Ascending aorta (tissue), 2 donors: ENCODE data around the gene ERAL1. TPM values are rescaled to one million over a fixed set of nuclear protein-coding genes. Genes with fewer than 3 reads are reported as not detected.
"Not testable (repeated sequence)": the region's sequence is repeated elsewhere in the genome, so short reads cannot be mapped to it uniquely, and the experiment has no call there.

ENCODE experiments used
- DNase-seq, 2 donors: peaks; one replicate each; pipeline ENCODE4 v3.0.0-alpha.2; 2019; ENCODE audit warnings: low spot score in 2 of 2
- H3K27ac ChIP-seq, 2 donors: fragments of 200-600 bp; sonication (generic); one replicate each; pipeline ENCODE4 v1.5.1; 2016 to 2017; ENCODE audit warnings: mild to moderate bottlenecking in 1 of 2
- H3K27me3 ChIP-seq: fragments of 200-600 bp; sonication (generic); one replicate; pipeline ENCODE4 v1.5.1; 2017
- H3K36me3 ChIP-seq, 2 donors: fragments of 200-600 bp; sonication (generic); one replicate each; pipeline ENCODE4 v1.5.1; 2016
- H3K4me1 ChIP-seq, 2 donors: fragments of 200-600 bp; sonication (generic); one replicate each; pipeline ENCODE4 v1.5.1; 2016 to 2017; ENCODE audit warnings: mild to moderate bottlenecking in 1 of 2
- H3K4me3 ChIP-seq, 2 donors: fragments of 200-600 bp; sonication (generic); one replicate each; pipeline ENCODE4 v1.5.1; 2016 to 2017; ENCODE audit warnings: mild to moderate bottlenecking in 1 of 2
- H3K9me3 ChIP-seq, 2 donors: fragments of 200-600 bp; sonication (generic); one replicate each; pipeline ENCODE4 v1.5.1; 2016
- CTCF ChIP-seq, 3 experiments: fragments of 200-600 bp in 2 of 3; fragments of 450-650 bp in 1 of 3; sonication (generic) in 2 of 3; IDR thresholded peaks; one replicate each; pipeline ENCODE4 v1.5.1; 2016 to 2019; ENCODE audit warnings: antibody characterized with exemption in 3 of 3, mild to moderate bottlenecking in 1 of 3, moderate library complexity in 1 of 3
- intact Hi-C: fragments of 100-400 bp; cut with DNase I; formaldehyde crosslinking; loops from one replicate; pipeline ENCODE4 v1.15.1; 2023
- total RNA-seq: library from RNA; depleted of rRNA; stranded (reverse); fragments of >200 nt; gene quantifications from one replicate; pipeline ENCODE4 v1.1.0, GENCODE V29; 2016

The ERAL1 gene
- total RNA-seq, 1 donor from 2014 or later, result 5.7 TPM

GRCh38 chr17:28888832-28889231 lies 34.0 kb downstream of the ERAL1 start:
- no peak overlapping the region for H3K4me3 ChIP-seq
- H3K4me1 ChIP-seq, result peaks cover 3 to 19% of the 10 kb centered on the region in 2 donors
- DNase-seq, result no peak
- TF ChIP-seq CTCF (IDR thresholded peaks at IDR 0.05), result no peak
- no peaks in the 10 kb centered on the region for H3K9me3 ChIP-seq
- H3K27me3 ChIP-seq, result no peaks in the 10 kb centered on the region
- H3K27ac ChIP-seq, result no peak overlapping the region
- intact Hi-C loops, result no loop called here
- peaks cover 34 to 42% of the 10 kb centered on the region in 2 donors for H3K36me3 ChIP-seq

- intact Hi-C loops, result no loop called here
- no peak for TF ChIP-seq CTCF (IDR thresholded peaks at IDR 0.05)
- peak overlapping the region in 1 of 2 donors; percentile 16 for H3K27ac ChIP-seq
- DNase-seq, result no peak
- peaks cover 3 to 22% of the 10 kb centered on the region in 2 donors for H3K4me1 ChIP-seq
- H3K9me3 ChIP-seq, result no peaks in the 10 kb centered on the region
- H3K27me3 ChIP-seq, result no peaks in the 10 kb centered on the region
- no peak overlapping the region for H3K4me3 ChIP-seq
- peaks cover 23 to 31% of the 10 kb centered on the region in 2 donors for H3K36me3 ChIP-seq
These were observed 35.2 kb downstream of the ERAL1 start for GRCh38 chr17:28889996-28890395.

GRCh38 chr17:28891201-28891600 lies 36.4 kb downstream of the ERAL1 start:
- H3K4me1 ChIP-seq, result peaks cover 3 to 32% of the 10 kb centered on the region in 2 donors
- no peak overlapping the region for H3K4me3 ChIP-seq
- H3K36me3 ChIP-seq, result peaks cover 11 to 19% of the 10 kb centered on the region in 2 donors
- no peak for DNase-seq
- peak overlapping the region in 1 of 2 donors; percentile 84 for H3K27ac ChIP-seq
- TF ChIP-seq CTCF (IDR thresholded peaks at IDR 0.05), result no peak
- no peaks in the 10 kb centered on the region for H3K27me3 ChIP-seq
- intact Hi-C loops, result no loop called here
- no peaks in the 10 kb centered on the region for H3K9me3 ChIP-seq

- Histone ChIP-seq H3K9me3 (no peaks in the 10 kb centered on the region), H3K36me3 (peaks cover 8 to 16% of the 10 kb centered on the region in 2 donors), H3K27me3 (no peaks in the 10 kb centered on the region), H3K4me3 (no peak overlapping the region), H3K27ac (peak overlapping the region in 1 of 2 donors; percentile 84), H3K4me1 (peaks cover 3 to 36% of the 10 kb centered on the region in 2 donors)
- TF ChIP-seq CTCF (IDR thresholded peaks at IDR 0.05), result no peak
- DNase-seq, result no peak
- intact Hi-C loops, result no loop called here
These were observed 37.2 kb downstream of the ERAL1 start for GRCh38 chr17:28892024-28892423.

GRCh38 chr17:28893248-28894183 lies 38.7 kb downstream of the ERAL1 start:
- H3K4me1 ChIP-seq, result peaks cover 3 to 44% of the 10 kb centered on the region in 2 donors
- H3K27me3 ChIP-seq, DNase-seq, intact Hi-C loops, H3K9me3 ChIP-seq, H3K36me3 ChIP-seq: not testable (repeated sequence)
- H3K27ac ChIP-seq, result peak overlapping the region; percentile 57 to 84
- H3K4me3 ChIP-seq, result peak overlapping the region in 1 of 2 donors; percentile 0

GRCh38 chr17:28895794-28896447 lies 41.1 kb downstream of the ERAL1 start:
- Histone ChIP-seq H3K9me3 (no peaks in the 10 kb centered on the region), H3K27ac (peak overlapping the region; percentile 93 to 95), H3K4me3 (peak overlapping the region; percentile 63 to 87), H3K27me3 (no peaks in the 10 kb centered on the region), H3K36me3 (no peaks in the 10 kb centered on the region), H3K4me1 (peaks cover 3 to 44% of the 10 kb centered on the region in 2 donors)
- intact Hi-C loops, result loop anchor here (2.0 to 5.0 kb wide), 4 partner anchors 41 to 169 kb away; partner anchors contain the start of genes ERAL1, NEK8 and TLCD1
- no peak for DNase-seq
- TF ChIP-seq CTCF (IDR thresholded peaks at IDR 0.05), result no peak
